Psoas muscle (tissue), 8 donors: ENCODE results near the gene IER5. TPM values are rescaled to one million over a fixed set of nuclear protein-coding genes. Genes with fewer than 3 reads are reported as not detected.
A peak's percentile ranks its signal among the peaks of the same experiment; 100 is the strongest.
"Not testable (repeated sequence)": the region's sequence is repeated elsewhere in the genome, so short reads cannot be mapped to it uniquely, and the experiment has no call there.

Experiments used
- ATAC-seq, 4 donors: fragments of 200-7000 bp; cut with Tn5 transposase; one replicate each; pipeline ENCODE4 v1.9.1; 2020; ENCODE audit warnings: moderate library complexity in 3 of 4, mild to moderate bottlenecking in 2 of 4
- DNase-seq, 2 donors: peaks; one replicate each; pipeline ENCODE4 v3.0.0-alpha.2; 2020
- H3K27ac ChIP-seq: fragments of 200-600 bp; one replicate; pipeline ENCODE4 v1.8.0; 2022
- H3K27me3 ChIP-seq, 3 donors: fragments of 200-600 bp in 1 of 3; one replicate each; pipeline versions ENCODE4 v1.6.1 to v1.8.0; 2013 to 2022; ENCODE audit warnings: low read length in 2 of 3, mild to moderate bottlenecking in 2 of 3, moderate library complexity in 1 of 3; ENCODE audit not compliant: insufficient read depth in 3 of 3
- H3K36me3 ChIP-seq, 2 donors: fragments of 200-600 bp in 1 of 2; one replicate each; pipeline versions ENCODE4 v1.6.1 to v1.8.0; 2013 to 2022; ENCODE audit warnings: low read depth in 1 of 2, mild to moderate bottlenecking in 1 of 2, moderate library complexity in 1 of 2; ENCODE audit not compliant: insufficient read depth in 1 of 2
- H3K4me1 ChIP-seq: fragments of 200-600 bp; one replicate; pipeline ENCODE4 v1.8.0; 2022
- H3K4me3 ChIP-seq: fragments of 200-600 bp; one replicate; pipeline ENCODE4 v1.8.0; 2022; ENCODE audit warnings: mild to moderate bottlenecking
- H3K9me3 ChIP-seq: fragments of 200-600 bp; one replicate; pipeline ENCODE4 v1.8.0; 2022
- CTCF ChIP-seq: fragments of 200-600 bp; IDR thresholded peaks from one replicate; pipeline ENCODE4 v1.8.0; 2022; ENCODE audit warnings: antibody characterized with exemption
- WGBS, 3 donors: extraction: QIAGEN DNeasy Blood & Tissue Kit; methylation state at CpG; one replicate each; pipeline versions ENCODE4 v1.1.6 to v1.1.7; 2013; 5-methylcytosine and 5-hydroxymethylcytosine counted together
- intact Hi-C, 2 donors: fragments of 100-400 bp; cut with DNase I; formaldehyde crosslinking; loops; one replicate each; pipeline versions ENCODE4 v1.11.0 to v1.14.2; 2022
- long read RNA-seq, 2 donors: library from polyadenylated mRNA; unstranded; transcript quantifications; one replicate each; pipeline ENCODE4 v2.0.0, GENCODE V29; 2021
- polyA plus RNA-seq, 3 donors: library from polyadenylated mRNA; stranded (reverse); fragments of 200-250 nt; gene quantifications; one replicate each; pipeline ENCODE4 v1.2.3, GENCODE V29; 2013
- total RNA-seq, 4 donors: library from RNA; stranded (reverse); fragmentation: NEBNext Ultra II Directional in 2 of 4; extraction: Animal tissue kit (Norgen Biotek cat#: 25700) in 2 of 4; gene quantifications; one replicate each; pipeline versions ENCODE4 v1.2.1 to v1.2.4, GENCODE V29; 2021 to 2023
- donor health status: healthy with polysubstance abuse.
- donor health status: DM: no; HTN: no; CAD: no; lungs with moderate emphysema.
- donor health status: Bipolar disorder and iron deficiency.
- donor health status: healthy.
- donor health status: DM: yes; HTN: yes; CAD: no.
- donor health status: DM: no; HTN: no; CAD: no.
- donor health status: DM: no; HTN: no; CAD: no.
- donor health status: DM: yes; HTN: yes; CAD: no.

IER5 gene
- 100 to 1,000 TPM in 1 of 4 donors, 10 to 100 TPM in 3; 19.9 to 110 (median 48.6) TPM for total RNA-seq
- polyA plus RNA-seq = 10 to 100 TPM; 22.8 to 47.5 (median 33.1) TPM
- long read RNA-seq, donor 1, full-length matches to known transcripts = 80 of 80 reads
- long read RNA-seq, donor 1, partial matches to known transcripts = 0 of 80 reads
- long read RNA-seq, donor 1, other reads (novel, unspliced or antisense) = 0 of 80 reads
- long read RNA-seq, donor 2, full-length matches to known transcripts = 403 of 405 reads
- long read RNA-seq, donor 2, partial matches to known transcripts = 0 of 405 reads
- long read RNA-seq, donor 2, other reads (novel, unspliced or antisense) = 2 of 405 reads

- Histone ChIP-seq H3K4me1 (peaks cover 33% of the 10 kb centered on the region), H3K27ac (peak within 1 kb of the TSS; percentile 97), H3K36me3 (no peaks in the 10 kb centered on the region), H3K4me3 (peak within 1 kb of the TSS; percentile 91), H3K27me3 (no peaks in the 10 kb centered on the region), H3K9me3 (no peaks in the 10 kb centered on the region)
- 1 to 2% (median 2%) methylated on average over 72 to 76 of the region's 76 CpGs for WGBS, 3 donors
- TF ChIP-seq CTCF = no peak
- ATAC-seq (peak; percentile 84 to 87 (median 86)), DNase-seq (peak; percentile 95 to 98)
- intact Hi-C loops = loop anchor here (2.0 to 10.0 kb wide), 4 partner anchors 26 to 204 kb away; no protein-coding TSS in a partner anchor
Observed at GRCh38 chr1:181088079-181089016, at the start of gene IER5. IER5 (plus strand) TSS chr1:181088700; CDS start chr1:181088903, 203 bp downstream.

- 73 to 84% (median 76%) methylated on average over 3 of the region's 3 CpGs for WGBS, 3 donors
- TF ChIP-seq CTCF = no peak
- H3K27ac ChIP-seq = no peak overlapping the region
- H3K4me1 ChIP-seq = peaks cover 15% of the 10 kb centered on the region
- no peaks in the 10 kb centered on the region for H3K27me3 ChIP-seq
- no peak for ATAC-seq
- intact Hi-C loops = no loop called here
- DNase-seq = no peak
- H3K36me3 ChIP-seq = no peaks in the 10 kb centered on the region
- no peak overlapping the region for H3K4me3 ChIP-seq
- H3K9me3 ChIP-seq = no peaks in the 10 kb centered on the region
Observed at GRCh38 chr1:181040284-181040865, 48.1 kb upstream of the IER5 start.

GRCh38 chr1:181043025-181043888 lies 45.2 kb upstream of the IER5 start:
- peaks cover 15% of the 10 kb centered on the region for H3K4me1 ChIP-seq
- WGBS, 3 donors = 55 to 83% (median 79%) methylated on average over 5 of the region's 5 CpGs
- no peak for ATAC-seq
- no peaks in the 10 kb centered on the region for H3K36me3 ChIP-seq
- intact Hi-C loops = no loop called here
- H3K27me3 ChIP-seq = no peaks in the 10 kb centered on the region
- DNase-seq = no peak
- no peak for TF ChIP-seq CTCF
- no peak overlapping the region for H3K4me3 ChIP-seq
- no peaks in the 10 kb centered on the region for H3K9me3 ChIP-seq
- no peak overlapping the region for H3K27ac ChIP-seq

GRCh38 chr1:181044449-181044966 lies 44.0 kb upstream of the IER5 start:
- H3K27ac ChIP-seq = no peak overlapping the region
- intact Hi-C loops = no loop called here
- no peak for TF ChIP-seq CTCF
- 85 to 96% (median 94%) methylated on average over 5 of the region's 5 CpGs for WGBS, 3 donors
- H3K4me3 ChIP-seq = no peak overlapping the region
- H3K36me3 ChIP-seq = no peaks in the 10 kb centered on the region
- DNase-seq (peak in 1 of 2 donors; percentile 16), ATAC-seq (peak in 3 of 4 donors; percentile 13 to 65 (median 56))
- no peaks in the 10 kb centered on the region for H3K9me3 ChIP-seq
- H3K27me3 ChIP-seq = no peaks in the 10 kb centered on the region
- H3K4me1 ChIP-seq = peaks cover 15% of the 10 kb centered on the region

- H3K27me3 ChIP-seq, H3K27ac ChIP-seq, ATAC-seq, DNase-seq, H3K36me3 ChIP-seq, H3K4me1 ChIP-seq, H3K4me3 ChIP-seq, intact Hi-C loops, H3K9me3 ChIP-seq: not testable (repeated sequence)
- WGBS, 3 donors = 97% methylated on average over 15 to 22 of the region's 22 CpGs
Observed at GRCh38 chr1:181045946-181046345, 42.6 kb upstream of the IER5 start.
